HG02973 (cell line): ENCODE measurements around the gene PTPRT.

Experiments used
- ATAC-seq: cut with Tn5 transposase; IDR thresholded peaks from one replicate; pipeline ENCODE4 v1.9.1; 2021; ENCODE audit warnings: moderate library complexity; ENCODE audit not compliant: unreplicated experiment

Gene PTPRT

GRCh38 chr20:43189554-43190331, at the start of gene PTPRT:
TSS of gene PTPRT (minus strand) at chr20:43189906. CDS start at chr20:43189733, 173 bp downstream.
- no peak for ATAC-seq

GRCh38 chr20:43238833-43239232, 49.1 kb upstream of the PTPRT start:
- ATAC-seq, result no peak

GRCh38 chr20:43238266-43238665, 48.6 kb upstream of the PTPRT start:
- ATAC-seq, result no peak

- ATAC-seq, result no peak
Measured at GRCh38 chr20:43237651-43238168, 48.0 kb upstream of the PTPRT start.

GRCh38 chr20:43235998-43236397, 46.3 kb upstream of the PTPRT start:
- ATAC-seq, result no peak

GRCh38 chr20:43231829-43232228, 42.1 kb upstream of the PTPRT start:
- no peak for ATAC-seq

- no peak for ATAC-seq
Measured at GRCh38 chr20:43229696-43230095, 40.0 kb upstream of the PTPRT start.

- ATAC-seq, result no peak
Measured at GRCh38 chr20:43220612-43221011, 30.9 kb upstream of the PTPRT start.

GRCh38 chr20:43210901-43211300, 21.2 kb upstream of the PTPRT start:
- ATAC-seq, result no peak

- no peak for ATAC-seq
Measured at GRCh38 chr20:43209831-43210230, 20.1 kb upstream of the PTPRT start.

GRCh38 chr20:43205699-43206098, 16.0 kb upstream of the PTPRT start:
- no peak for ATAC-seq

GRCh38 chr20:43202100-43202499, 12.4 kb upstream of the PTPRT start:
- no peak for ATAC-seq

- ATAC-seq, result no peak
Measured at GRCh38 chr20:43198607-43199006, 8.9 kb upstream of the PTPRT start.

- ATAC-seq, result no peak
Measured at GRCh38 chr20:43196243-43196642, 6.5 kb upstream of the PTPRT start.

- no peak for ATAC-seq
Measured at GRCh38 chr20:43194137-43194536, 4.4 kb upstream of the PTPRT start.

- no peak for ATAC-seq
Measured at GRCh38 chr20:43193443-43193842, 3.7 kb upstream of the PTPRT start.

- ATAC-seq, result no peak
Measured at GRCh38 chr20:43191946-43192863, 2.5 kb upstream of the PTPRT start.

GRCh38 chr20:43191143-43191542, 1.4 kb upstream of the PTPRT start:
- ATAC-seq, result no peak

GRCh38 chr20:43190332-43190953, 737 bp upstream of the PTPRT start:
- ATAC-seq, result no peak

GRCh38 chr20:43188861-43189553, 699 bp downstream of the PTPRT start:
- no peak for ATAC-seq

GRCh38 chr20:43188234-43188653, 1.5 kb downstream of the PTPRT start:
- ATAC-seq, result no peak
